Neural cell (in vitro differentiated cells): Measurements from ENCODE around the gene ZC3H7A. TPM values are rescaled to one million over a fixed set of nuclear protein-coding genes. Genes with fewer than 3 reads are reported as not detected.

Experiments
- H2AFZ ChIP-seq: fragments of 200-600, 300-800 bp; sonication (generic), shearing (Covaris generic); 2 replicates; pipeline ENCODE4 v1.6.0; 2014; ENCODE audit warnings: low read depth, mild to moderate bottlenecking, antibody characterized with exemption, low read length, moderate library complexity
- H3F3A ChIP-seq: fragments of 200-600 bp; shearing (Covaris generic); 2 replicates; pipeline ENCODE4 v1.6.1; 2016; ENCODE audit warnings: mild to moderate bottlenecking, moderate library complexity, mixed read lengths, antibody characterized with exemption, low read length; ENCODE audit not compliant: insufficient read depth, poor library complexity, severe bottlenecking
- H3K27ac ChIP-seq: fragments of 200-600, 300-800 bp; sonication (generic), shearing (Covaris generic); 2 replicates; pipeline ENCODE4 v1.5.1; 2014; ENCODE audit warnings: mild to moderate bottlenecking, low read length, moderate library complexity
- H3K27me3 ChIP-seq: fragments of 300-800, 200-600 bp; sonication (generic), shearing (Covaris generic); 2 replicates; pipeline ENCODE4 v1.6.0; 2014; ENCODE audit warnings: mild to moderate bottlenecking, low read depth, low read length, moderate library complexity; ENCODE audit not compliant: insufficient read depth
- H3K36me3 ChIP-seq: fragments of 300-800, 200-600 bp; sonication (generic), shearing (Covaris generic); 2 replicates; pipeline ENCODE4 v1.5.1; 2014; ENCODE audit warnings: mild to moderate bottlenecking, antibody characterized with exemption, low read length, moderate library complexity; ENCODE audit not compliant: insufficient read depth
- H3K4me2 ChIP-seq: fragments of 300-800, 200-600 bp; sonication (generic), shearing (Covaris generic); 2 replicates; pipeline ENCODE4 v1.6.0; 2014; ENCODE audit warnings: mild to moderate bottlenecking, low read length
- H3K4me3 ChIP-seq: fragments of 300-800, 200-600 bp; sonication (generic), shearing (Covaris generic); 2 replicates; pipeline ENCODE4 v1.5.1; 2014; ENCODE audit warnings: mild to moderate bottlenecking, low read length, moderate library complexity
- H3K79me2 ChIP-seq: fragments of 200-600 bp; shearing (Covaris generic); replicated peaks from 2 replicates; pipeline ENCODE4 v1.6.0; 2014; ENCODE audit warnings: mild to moderate bottlenecking, low read length, moderate library complexity; ENCODE audit not compliant: insufficient read depth
- H3K9ac ChIP-seq: fragments of 300-800, 200-600 bp; sonication (generic), shearing (Covaris generic); 2 replicates; pipeline ENCODE4 v1.6.1; 2016; ENCODE audit warnings: mild to moderate bottlenecking, low read length, mixed read lengths
- H3K9me2 ChIP-seq: fragments of 200-600 bp; shearing (Covaris generic); 2 replicates; pipeline ENCODE4 v1.6.1; 2016; ENCODE audit warnings: mild to moderate bottlenecking, low read length, mixed read lengths; ENCODE audit not compliant: insufficient read depth
- H3K9me3 ChIP-seq: fragments of 200-600, 300-800 bp; sonication (generic), shearing (Covaris generic); 2 replicates; pipeline ENCODE4 v1.6.1; 2016; ENCODE audit warnings: mild to moderate bottlenecking, mixed run types, low read length, moderate library complexity, mixed read lengths
- H4K20me1 ChIP-seq: fragments of 200-600 bp; shearing (Covaris generic); 2 replicates; pipeline ENCODE4 v1.6.1; 2016; ENCODE audit warnings: mild to moderate bottlenecking, mixed run types; ENCODE audit not compliant: insufficient read depth
- CTCF ChIP-seq: fragments of 450-650 bp; IDR thresholded peaks from 2 replicates; pipeline ENCODE4 v1.5.1; 2014; ENCODE audit warnings: antibody characterized with exemption, mild to moderate bottlenecking, moderate library complexity; ENCODE audit not compliant: poor library complexity, severe bottlenecking
- EP300 ChIP-seq: fragments of 450-650 bp; conservative IDR thresholded peaks from 2 replicates; pipeline ENCODE4 v1.6.1; 2014; ENCODE audit warnings: antibody characterized with exemption, mild to moderate bottlenecking, moderate library complexity; ENCODE audit not compliant: poor library complexity, severe bottlenecking
- EZH2 ChIP-seq: fragments of 200-600, 300-800 bp; shearing (Covaris generic), sonication (generic); IDR thresholded peaks from 2 replicates; pipeline ENCODE4 v1.6.1; 2014; ENCODE audit warnings: antibody characterized with exemption, low read length, borderline replicate concordance, mild to moderate bottlenecking; ENCODE audit not compliant: insufficient read depth, poor library complexity, severe bottlenecking
- MXI1 ChIP-seq: fragments of 450-650 bp; conservative IDR thresholded peaks from 2 replicates; pipeline ENCODE4 v1.6.1; 2014; ENCODE audit warnings: antibody characterized with exemption, mild to moderate bottlenecking; ENCODE audit not compliant: poor library complexity, severe bottlenecking
- POLR2AphosphoS5 ChIP-seq: IDR thresholded peaks from 2 replicates; pipeline ENCODE4 v1.6.1; 2012
- RAD21 ChIP-seq: fragments of 450-650 bp; conservative IDR thresholded peaks from 2 replicates; pipeline ENCODE4 v1.6.1; 2014; ENCODE audit warnings: antibody characterized with exemption, mild to moderate bottlenecking, moderate library complexity
- REST ChIP-seq: IDR thresholded peaks from 2 replicates; pipeline ENCODE4 v1.6.1; 2012; ENCODE audit warnings: borderline replicate concordance
- SMC3 ChIP-seq: fragments of 450-650 bp; conservative IDR thresholded peaks from 2 replicates; pipeline ENCODE4 v1.6.1; 2014; ENCODE audit warnings: antibody characterized with exemption, mild to moderate bottlenecking, moderate library complexity; ENCODE audit not compliant: poor library complexity
- TAF1 ChIP-seq: IDR thresholded peaks from 2 replicates; pipeline ENCODE4 v1.6.1; 2012; ENCODE audit warnings: low read depth
- polyA plus RNA-seq: library from polyadenylated mRNA; depleted of rRNA; stranded (reverse); fragments of >200 nt; gene quantifications from 2 replicates; pipeline ENCODE4 v1.2.3, GENCODE V29; 2014

The ZC3H7A gene
- polyA plus RNA-seq, 1 donor from 2014 or later: 67.7 TPM

GRCh38 chr16:11717811-11718210 lies 79.2 kb downstream of the ZC3H7A start:
- Histone ChIP-seq H3K4me2 (no peak overlapping the region), H3K36me3 (no peaks in the 10 kb centered on the region), H3K9me2 (no peaks in the 10 kb centered on the region), H3K27ac (no peak overlapping the region), H4K20me1 (no peaks in the 10 kb centered on the region), H2AFZ (no peak overlapping the region), H3F3A (no peaks in the 10 kb centered on the region), H3K4me3 (no peak overlapping the region), H3K79me2 (no peaks in the 10 kb centered on the region), H3K9me3 (no peaks in the 10 kb centered on the region), H3K27me3 (no peaks in the 10 kb centered on the region), H3K9ac (no peak overlapping the region)
- TF ChIP-seq RAD21 (no peak), EZH2 (no peak), EP300 (no peak), POLR2AphosphoS5 (no peak), REST (no peak), MXI1 (no peak), SMC3 (no peak), TAF1 (no peak), CTCF (no peak)

GRCh38 chr16:11716336-11716735 lies 80.7 kb downstream of the ZC3H7A start:
- Histone ChIP-seq H2AFZ (no peak overlapping the region), H3K27me3 (no peaks in the 10 kb centered on the region), H3K9me2 (no peaks in the 10 kb centered on the region), H4K20me1 (no peaks in the 10 kb centered on the region), H3K27ac (no peak overlapping the region), H3K9ac (no peak overlapping the region), H3K4me2 (no peak overlapping the region), H3K9me3 (no peaks in the 10 kb centered on the region), H3K4me3 (no peak overlapping the region), H3K79me2 (no peaks in the 10 kb centered on the region), H3K36me3 (no peaks in the 10 kb centered on the region), H3F3A (no peaks in the 10 kb centered on the region)
- TF ChIP-seq CTCF (no peak), POLR2AphosphoS5 (no peak), SMC3 (no peak), EP300 (no peak), TAF1 (no peak)
